Mucosa of rectum (tissue), 2 donors: ENCODE results near the gene MED23.

Experiments used
- H3K27ac ChIP-seq, 2 donors: one replicate each; pipeline ENCODE4 v1.7.0; 2013; ENCODE audit warnings: inconsistent platforms in 2 of 2, low read depth in 2 of 2, low read length in 2 of 2
- H3K27me3 ChIP-seq, 2 donors: one replicate each; pipeline ENCODE4 v1.7.0; 2013; ENCODE audit warnings: low read length in 2 of 2; ENCODE audit not compliant: control insufficient read depth in 2 of 2, insufficient read depth in 2 of 2
- H3K36me3 ChIP-seq, 2 donors: one replicate each; pipeline ENCODE4 v1.7.0; 2013; ENCODE audit warnings: low read length in 2 of 2; ENCODE audit not compliant: control insufficient read depth in 2 of 2, insufficient read depth in 2 of 2
- H3K4me1 ChIP-seq, 2 donors: one replicate each; pipeline ENCODE4 v1.7.0; 2013; ENCODE audit warnings: low read length in 2 of 2, mild to moderate bottlenecking in 1 of 2; ENCODE audit not compliant: control insufficient read depth in 2 of 2, insufficient read depth in 2 of 2
- H3K4me3 ChIP-seq, 2 donors: one replicate each; pipeline ENCODE4 v1.7.0; 2013; ENCODE audit warnings: low read length in 2 of 2
- H3K9ac ChIP-seq, 2 donors: one replicate each; pipeline ENCODE4 v1.7.0; 2013; ENCODE audit warnings: low read length in 2 of 2, low read depth in 1 of 2, mild to moderate bottlenecking in 1 of 2
- H3K9me3 ChIP-seq, 2 donors: one replicate each; pipeline ENCODE4 v1.7.0; 2013; ENCODE audit warnings: low read length in 2 of 2; ENCODE audit not compliant: control insufficient read depth in 2 of 2
- donor health status: healthy.
- donor health status: Normal muscosa, but diverticular disease.

MED23 gene

DNA sequence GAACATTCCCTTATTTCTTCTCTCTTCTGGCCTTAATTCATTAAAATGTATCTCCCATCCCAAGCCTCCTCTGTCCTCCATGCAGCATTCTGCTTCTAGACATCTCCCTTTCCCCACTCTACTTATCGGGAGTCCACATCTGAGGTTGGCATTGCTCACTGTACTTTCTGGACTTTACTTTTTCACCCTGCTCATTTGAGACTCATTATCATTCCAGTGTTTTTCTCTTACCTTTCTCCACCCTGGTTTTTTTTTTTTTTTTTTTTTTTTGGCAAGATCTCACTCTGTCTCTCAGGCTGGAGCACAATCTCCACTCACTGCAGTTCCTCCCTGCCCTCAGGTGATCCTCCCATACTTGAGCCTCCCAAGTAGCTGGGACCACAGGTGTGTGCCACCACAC, 13.5 kb upstream of the MED23 start:
- Histone ChIP-seq H3K27me3 (no peaks in the 10 kb centered on the region), H3K4me1 (peaks cover 3 to 23% of the 10 kb centered on the region in 2 donors), H3K27ac (no peak overlapping the region), H3K9ac (no peak overlapping the region), H3K9me3 (no peaks in the 10 kb centered on the region), H3K36me3 (no peaks in the 10 kb centered on the region), H3K4me3 (no peak overlapping the region)

- Histone ChIP-seq H3K36me3 (no peaks in the 10 kb centered on the region), H3K9me3 (no peaks in the 10 kb centered on the region), H3K4me3 (no peak overlapping the region), H3K27ac (no peak overlapping the region), H3K9ac (no peak overlapping the region), H3K4me1 (peaks cover 0 to 20% of the 10 kb centered on the region in 2 donors), H3K27me3 (no peaks in the 10 kb centered on the region)
Observed at GRCh38 chr6:131640576-131640975, 12.5 kb upstream of the MED23 start.

DNA sequence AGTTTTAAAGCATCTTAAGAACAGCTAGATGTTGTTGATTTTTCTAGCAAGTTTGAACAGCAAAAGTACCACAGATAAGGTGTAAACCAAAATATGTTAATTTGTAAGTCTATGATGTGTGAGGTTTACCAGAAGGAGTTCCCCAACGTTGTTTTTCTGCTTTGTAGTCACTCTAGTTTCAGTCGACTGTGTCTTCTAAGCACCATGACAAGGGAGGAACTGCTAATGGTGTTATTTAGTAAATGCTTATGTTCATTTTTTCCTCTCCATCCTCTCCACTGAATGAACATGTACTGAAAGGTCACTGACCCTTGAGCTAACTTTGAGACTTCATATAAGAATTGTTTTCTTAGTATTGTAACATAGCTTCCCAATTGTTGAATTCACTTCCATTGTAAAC, 12.1 kb upstream of the MED23 start:
- Histone ChIP-seq H3K4me3 (peak overlapping the region in 1 of 2 donors; percentile 15), H3K9ac (no peak overlapping the region), H3K36me3 (no peaks in the 10 kb centered on the region), H3K27ac (no peak overlapping the region), H3K27me3 (no peaks in the 10 kb centered on the region), H3K4me1 (peaks cover 0 to 18% of the 10 kb centered on the region in 2 donors), H3K9me3 (no peaks in the 10 kb centered on the region)

GRCh38 chr6:131638013-131638412, 10.0 kb upstream of the MED23 start:
- Histone ChIP-seq H3K27me3 (no peaks in the 10 kb centered on the region), H3K9ac (no peak overlapping the region), H3K9me3 (no peaks in the 10 kb centered on the region), H3K36me3 (no peaks in the 10 kb centered on the region), H3K27ac (no peak overlapping the region), H3K4me3 (peak overlapping the region; percentile 0 to 51), H3K4me1 (peaks cover 0 to 8% of the 10 kb centered on the region in 2 donors)

DNA sequence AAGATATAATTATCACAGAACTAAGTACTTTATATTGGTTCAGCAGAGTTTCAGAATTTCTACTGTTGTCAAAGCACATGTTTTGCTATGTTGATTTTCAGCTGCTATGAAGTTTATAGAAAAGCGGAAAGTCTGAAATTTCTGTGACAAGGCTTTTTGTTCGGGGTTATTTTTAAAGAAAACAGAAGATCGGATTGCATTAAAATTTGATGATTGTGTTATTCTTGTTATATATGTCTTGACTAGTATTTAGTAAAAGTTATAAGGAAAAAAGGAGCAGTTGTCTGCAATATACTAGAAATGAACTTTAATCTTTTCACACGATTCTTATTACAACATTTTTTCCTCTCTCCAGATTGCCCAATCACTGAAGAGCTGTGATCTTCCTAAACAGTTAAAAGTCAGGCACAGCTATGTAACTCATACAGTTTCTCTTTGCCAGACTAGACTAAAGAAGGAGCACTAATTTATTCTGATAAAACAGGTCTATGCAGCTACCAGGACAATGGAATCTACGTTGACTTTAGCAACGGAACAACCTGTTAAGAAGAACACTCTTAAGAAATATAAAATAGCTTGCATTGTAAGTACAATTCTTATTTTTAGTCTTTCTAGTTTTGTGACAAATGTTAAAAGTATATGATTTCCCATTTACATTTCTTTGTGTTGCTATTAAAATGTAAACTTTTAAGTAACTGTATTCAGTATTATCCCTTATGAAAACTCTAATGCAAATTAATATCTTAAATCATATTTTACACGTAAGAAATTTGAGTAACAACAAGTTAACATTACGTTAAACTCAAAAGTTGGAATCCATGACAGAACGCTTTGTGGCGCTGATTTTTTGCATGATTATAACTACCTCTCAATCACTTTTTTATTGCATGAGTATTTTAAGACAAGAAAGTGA, 9.1 kb upstream of the MED23 start, which contains the start of gene ENPP3:
ENPP3 (plus strand) TSS at position 423 of the 913 bp plus-strand sequence; CDS start at position 506, 83 bp downstream.
- H3K27ac ChIP-seq, result no peak within 1 kb of the TSS
- no peaks in the 10 kb centered on the region for H3K9me3 ChIP-seq
- H3K36me3 ChIP-seq, result no peaks in the 10 kb centered on the region
- peaks cover 0 to 4% of the 10 kb centered on the region in 2 donors for H3K4me1 ChIP-seq
- H3K9ac ChIP-seq, result peak within 1 kb of the TSS in 1 of 2 donors; percentile 30
- peak within 1 kb of the TSS; percentile 30 to 51 for H3K4me3 ChIP-seq
- H3K27me3 ChIP-seq, result no peaks in the 10 kb centered on the region

DNA sequence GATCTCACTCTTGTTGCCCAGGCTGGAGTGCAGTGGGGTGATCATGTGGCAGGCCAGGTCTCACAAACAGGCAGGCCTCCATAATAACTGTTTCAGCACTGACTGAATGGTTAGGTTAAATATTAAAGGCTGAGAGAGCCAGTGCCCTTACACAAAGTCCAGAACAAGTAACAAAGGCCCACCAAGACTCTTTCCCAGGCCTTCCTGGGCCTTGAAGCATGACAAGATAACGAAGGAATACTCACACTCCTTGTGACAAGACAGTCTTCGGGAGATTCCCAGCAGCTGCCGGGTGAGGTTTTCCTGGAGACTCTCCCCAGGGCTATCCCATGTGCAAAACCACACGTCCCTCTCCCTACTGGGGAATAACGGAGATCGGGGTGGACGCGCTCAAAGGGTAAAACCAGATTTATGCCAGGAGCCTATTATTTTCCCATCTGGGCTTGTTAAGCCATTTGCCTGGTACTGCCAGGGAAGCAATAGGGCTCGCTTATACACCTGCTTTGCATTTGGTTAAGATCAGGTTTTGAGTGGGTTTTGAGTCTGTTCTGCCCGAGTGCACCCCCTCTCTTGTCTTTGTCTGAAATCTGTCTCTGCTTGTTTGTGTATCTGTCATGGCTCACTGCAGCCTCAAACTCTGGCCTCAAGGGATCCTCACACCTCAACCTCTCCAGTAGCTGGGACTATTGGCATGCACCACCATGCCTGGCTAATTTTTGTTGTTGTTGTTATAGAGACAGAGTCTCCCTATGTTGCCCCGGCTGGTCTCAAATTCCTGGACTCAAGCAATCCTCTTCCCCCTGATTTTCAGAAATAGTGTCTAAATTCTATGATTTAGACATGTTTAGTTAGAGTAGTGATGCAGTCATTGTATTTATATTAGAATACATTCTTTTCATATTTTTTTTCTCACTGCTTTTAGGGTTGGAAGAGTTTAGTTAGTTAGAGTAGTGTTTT, 7.6 kb upstream of the MED23 start:
- Histone ChIP-seq H3K4me3 (no peak overlapping the region), H3K4me1 (peaks cover 0 to 4% of the 10 kb centered on the region in 2 donors), H3K27ac (no peak overlapping the region), H3K27me3 (no peaks in the 10 kb centered on the region), H3K36me3 (no peaks in the 10 kb centered on the region), H3K9me3 (no peaks in the 10 kb centered on the region), H3K9ac (no peak overlapping the region)

DNA sequence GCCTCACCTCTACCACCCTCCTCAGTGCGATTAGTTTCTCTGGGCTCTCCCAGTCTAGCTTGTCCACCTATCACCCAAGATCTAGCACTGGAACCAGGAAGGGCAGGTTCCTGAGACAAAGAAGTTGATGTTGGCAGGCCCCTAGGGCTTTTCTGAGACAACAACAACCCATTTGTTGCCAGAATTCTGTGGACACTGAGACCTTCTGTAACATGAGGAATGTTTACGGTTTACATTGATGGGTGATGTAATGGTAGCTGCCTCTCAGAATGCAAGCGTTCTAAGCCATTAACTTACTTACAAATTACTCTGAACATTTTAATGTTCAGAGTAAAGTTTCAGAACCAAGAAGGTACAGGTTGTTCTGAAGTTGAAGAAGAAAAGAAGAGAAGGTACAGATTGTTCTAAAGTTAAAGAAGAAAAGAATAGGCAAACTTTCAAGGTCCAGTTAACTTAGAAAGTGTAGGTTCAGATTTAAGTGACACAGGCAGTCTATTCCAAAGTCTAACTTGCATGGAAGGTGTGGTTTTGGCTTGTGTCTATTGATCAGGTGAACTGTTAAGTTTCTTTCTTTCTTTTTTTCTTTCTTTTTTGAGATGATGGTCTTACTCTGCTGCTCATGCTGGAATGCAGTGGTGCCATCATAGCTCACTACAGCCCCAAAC, 3.7 kb upstream of the MED23 start:
- Histone ChIP-seq H3K4me3 (no peak overlapping the region), H3K27ac (no peak overlapping the region), H3K4me1 (peaks cover 0 to under 1% of the 10 kb centered on the region in 2 donors), H3K9me3 (no peaks in the 10 kb centered on the region), H3K9ac (no peak overlapping the region), H3K27me3 (no peaks in the 10 kb centered on the region), H3K36me3 (no peaks in the 10 kb centered on the region)

GRCh38 chr6:131629651-131630050, 1.6 kb upstream of the MED23 start:
- Histone ChIP-seq H3K4me3 (no peak overlapping the region), H3K9me3 (no peaks in the 10 kb centered on the region), H3K4me1 (peaks cover 0 to 4% of the 10 kb centered on the region in 2 donors), H3K27ac (no peak overlapping the region), H3K36me3 (peaks cover 2 to 6% of the 10 kb centered on the region in 2 donors), H3K27me3 (no peaks in the 10 kb centered on the region), H3K9ac (no peak overlapping the region)

DNA sequence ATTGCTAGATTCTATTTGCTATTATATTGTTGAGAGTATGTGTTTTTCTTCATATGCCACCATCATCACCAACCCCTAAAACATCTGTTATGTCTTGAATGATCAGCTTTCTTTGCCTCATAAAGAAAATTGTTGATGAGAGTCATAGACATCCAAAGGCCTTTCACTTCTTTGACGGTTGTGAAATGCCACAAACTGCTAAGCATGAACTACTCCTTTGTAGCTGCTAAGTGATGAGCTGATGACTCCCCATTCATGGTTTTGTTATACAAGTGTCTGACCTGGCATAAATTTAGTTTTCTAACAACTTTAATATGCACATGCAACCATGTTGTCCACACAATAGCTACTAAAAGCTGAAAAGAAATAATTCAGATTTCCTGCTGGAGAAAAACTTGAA, 684 bp upstream of the MED23 start:
- peak overlapping the region in 1 of 2 donors; percentile 86 for H3K9ac ChIP-seq
- peak overlapping the region in 1 of 2 donors; percentile 95 for H3K4me3 ChIP-seq
- H3K4me1 ChIP-seq, result peaks cover 0 to 4% of the 10 kb centered on the region in 2 donors
- no peaks in the 10 kb centered on the region for H3K9me3 ChIP-seq
- H3K36me3 ChIP-seq, result peaks cover 12 to 14% of the 10 kb centered on the region in 2 donors
- no peak overlapping the region for H3K27ac ChIP-seq
- H3K27me3 ChIP-seq, result no peaks in the 10 kb centered on the region
